ENCODE measurements around the gene HS2ST1. TPM values are rescaled to one million over a fixed set of nuclear protein-coding genes. Genes with fewer than 3 reads are reported as not detected.

The HS2ST1 gene
- total and polyA plus RNA-seq, 10 of the 15 experiments (the other 5 are each of a cell fraction or from before 2014, with no cell fraction given), result 5.4 to 30.8 (median 18.6) TPM

DNA sequence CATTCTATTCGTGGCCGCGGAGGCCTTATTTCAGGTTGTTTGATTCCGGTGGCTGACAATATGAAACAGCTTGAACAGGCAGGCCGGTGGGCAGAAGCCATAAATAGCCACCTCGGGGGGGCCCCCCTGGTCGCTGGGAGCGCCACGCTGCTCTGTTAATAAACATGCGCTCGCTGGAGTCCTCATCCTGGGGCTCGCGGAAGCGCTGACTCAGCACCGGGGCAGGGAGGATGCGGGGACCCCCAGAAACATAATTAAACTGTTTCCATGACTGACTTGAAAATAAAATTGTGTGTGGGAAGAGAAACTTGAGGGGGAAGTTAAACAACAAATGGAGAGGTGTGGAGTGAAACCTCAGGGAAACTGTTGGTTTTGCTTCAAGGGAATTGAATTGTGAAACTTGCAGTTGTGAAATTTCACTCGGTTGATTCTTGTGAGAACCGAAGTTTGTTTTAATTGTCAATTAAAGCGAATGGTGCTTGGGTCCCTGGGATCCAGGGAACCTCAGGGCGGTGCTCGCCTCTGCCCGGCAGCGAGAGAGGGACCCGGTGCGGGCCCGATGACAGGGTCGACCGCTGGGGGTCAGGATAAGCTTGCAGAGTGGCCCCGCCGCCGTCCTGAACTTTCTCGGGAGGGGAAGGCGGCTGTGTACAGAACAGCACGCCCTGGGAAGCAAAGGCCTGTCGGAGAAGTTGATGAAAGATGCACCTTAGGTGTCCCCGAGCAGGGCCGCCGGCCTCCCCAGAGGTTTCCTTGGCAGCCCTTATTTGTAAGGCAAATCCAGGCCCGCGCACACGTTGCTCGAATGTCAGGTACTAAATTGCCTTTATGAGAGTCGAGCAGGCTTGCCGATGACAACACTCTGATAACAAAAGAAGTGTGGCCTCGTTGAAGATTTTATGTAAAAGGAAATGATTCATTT, 237.3 kb downstream of the HS2ST1 start (continued):
- TF ChIP-seq, protein P1, sequence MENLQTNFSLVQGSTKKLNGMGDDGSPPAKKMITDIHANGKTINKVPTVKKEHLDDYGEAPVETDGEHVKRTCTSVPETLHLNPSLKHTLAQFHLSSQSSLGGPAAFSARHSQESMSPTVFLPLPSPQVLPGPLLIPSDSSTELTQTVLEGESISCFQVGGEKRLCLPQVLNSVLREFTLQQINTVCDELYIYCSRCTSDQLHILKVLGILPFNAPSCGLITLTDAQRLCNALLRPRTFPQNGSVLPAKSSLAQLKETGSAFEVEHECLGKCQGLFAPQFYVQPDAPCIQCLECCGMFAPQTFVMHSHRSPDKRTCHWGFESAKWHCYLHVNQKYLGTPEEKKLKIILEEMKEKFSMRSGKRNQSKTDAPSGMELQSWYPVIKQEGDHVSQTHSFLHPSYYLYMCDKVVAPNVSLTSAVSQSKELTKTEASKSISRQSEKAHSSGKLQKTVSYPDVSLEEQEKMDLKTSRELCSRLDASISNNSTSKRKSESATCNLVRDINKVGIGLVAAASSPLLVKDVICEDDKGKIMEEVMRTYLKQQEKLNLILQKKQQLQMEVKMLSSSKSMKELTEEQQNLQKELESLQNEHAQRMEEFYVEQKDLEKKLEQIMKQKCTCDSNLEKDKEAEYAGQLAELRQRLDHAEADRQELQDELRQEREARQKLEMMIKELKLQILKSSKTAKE (IDR thresholded peaks at IDR 0.05; ENCODE audit: low read depth, poor library complexity, severe bottlenecking), result peak; percentile 54
- TF ChIP-seq ZNF24 (IDR thresholded peaks at IDR 0.05), result no peak
- no peak for TF ChIP-seq NFYB (IDR thresholded peaks at IDR 0.05; ENCODE audit: insufficient read depth, low read depth, low read length)
- TF ChIP-seq NBN (IDR thresholded peaks at IDR 0.05), result peak; percentile 81
- TF ChIP-seq, protein P2, sequence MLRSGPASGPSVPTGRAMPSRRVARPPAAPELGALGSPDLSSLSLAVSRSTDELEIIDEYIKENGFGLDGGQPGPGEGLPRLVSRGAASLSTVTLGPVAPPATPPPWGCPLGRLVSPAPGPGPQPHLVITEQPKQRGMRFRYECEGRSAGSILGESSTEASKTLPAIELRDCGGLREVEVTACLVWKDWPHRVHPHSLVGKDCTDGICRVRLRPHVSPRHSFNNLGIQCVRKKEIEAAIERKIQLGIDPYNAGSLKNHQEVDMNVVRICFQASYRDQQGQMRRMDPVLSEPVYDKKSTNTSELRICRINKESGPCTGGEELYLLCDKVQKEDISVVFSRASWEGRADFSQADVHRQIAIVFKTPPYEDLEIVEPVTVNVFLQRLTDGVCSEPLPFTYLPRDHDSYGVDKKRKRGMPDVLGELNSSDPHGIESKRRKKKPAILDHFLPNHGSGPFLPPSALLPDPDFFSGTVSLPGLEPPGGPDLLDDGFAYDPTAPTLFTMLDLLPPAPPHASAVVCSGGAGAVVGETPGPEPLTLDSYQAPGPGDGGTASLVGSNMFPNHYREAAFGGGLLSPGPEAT (IDR thresholded peaks at IDR 0.05; ENCODE audit: low read depth), result peak; percentile 90
- TF ChIP-seq RFX5 (IDR thresholded peaks at IDR 0.05; ENCODE audit: low read depth, low read length), result no peak

- Histone ChIP-seq H3K9me3 (replicated peaks; ENCODE audit: control insufficient read depth, insufficient read depth, low read length) (no peaks in the 10 kb centered on the region), H3K4me2 (ENCODE audit: control insufficient read depth, insufficient read depth) (no peak overlapping the region), H4K20me1 (ENCODE audit: control insufficient read depth, insufficient read depth) (no peaks in the 10 kb centered on the region), H3K27me3 (replicated peaks in 1 of 2; ENCODE audit: control insufficient read depth in 2 of 2, insufficient read depth in 2 of 2, low read length in 1 of 2) (no peaks in the 10 kb centered on the region), H3K4me3 (no peak overlapping the region), H3K36me3 (ENCODE audit: control insufficient read depth in 2 of 2, insufficient read depth in 2 of 2, low read length in 1 of 2) (no peaks in the 10 kb centered on the region), H3K9ac (ENCODE audit: control insufficient read depth, insufficient read depth, low read length) (no peak overlapping the region), H3K79me2 (ENCODE audit: control insufficient read depth, insufficient read depth, low read length) (no peaks in the 10 kb centered on the region), H2AFZ (ENCODE audit: control insufficient read depth, low read depth, low read length) (no peak overlapping the region), H3K27ac (ENCODE audit: control insufficient read depth, insufficient read depth) (no peak overlapping the region), H3K4me1 (ENCODE audit: control insufficient read depth, insufficient read depth, low read length) (peaks cover 17% of the 10 kb centered on the region)
- in situ Hi-C loops (cut with MboI) (no loop called here), intact Hi-C loops (cut with micrococcal nuclease; ENCODE audit: unreplicated experiment) (loop anchor here (5.0 to 10.0 kb wide), 5 partner anchors 138 to 798 kb away; partner anchors contain the start of gene LMO4)
- CTCF ChIA-PET, result interaction anchor here (0.8 to 1.6 kb wide), 4 partner anchors 49 to 140 kb away, joined by 3 to 9 read pairs (median 4); no protein-coding TSS in a partner anchor
- POLR2A ChIA-PET, result interaction anchor here (0.6 to 1.2 kb wide), 4 partner anchors 48 to 1696 kb away, joined by 3 to 6 read pairs (median 3); partner anchors contain the start of gene LMO4
- SMC1A ChIA-PET (ENCODE audit: uncharacterized antibody, unreplicated experiment), result interaction anchor here (1.3 to 4.5 kb wide), 7 partner anchors 18 to 180 kb away, joined by 3 to 25 read pairs (median 4); no protein-coding TSS in a partner anchor
- ATAC-seq (peak; percentile 39), FAIRE-seq (no peak), DNase-seq (ENCODE audit: low read depth, low spot score) (no peak)
- 39% methylated on average over 9 of the region's 9 CpGs for WGBS (ENCODE audit: insufficient coverage, insufficient replicate concordance, low lambda C conversion rate, missing lambda C conversion rate)
- RAD21 ChIA-PET (ENCODE audit: unreplicated experiment), result interaction anchor here (1.0 to 1.7 kb wide), 6 partner anchors 21 to 177 kb away, joined by 3 to 5 read pairs (median 3); no protein-coding TSS in a partner anchor
- no TSS peak for BruUV-seq (replicated peaks)
- TF ChIP-seq ESRRA (IDR thresholded peaks at IDR 0.05; ENCODE audit: low read length) (no peak), ZNF384 (IDR thresholded peaks at IDR 0.05; ENCODE audit: borderline replicate concordance, low read depth, low read length) (no peak), DPF2 (IDR thresholded peaks at IDR 0.05) (peak; percentile 29; the same call in 1 of the 2 replicates), CBX3 (IDR thresholded peaks at IDR 0.05; ENCODE audit: borderline replicate concordance, low read depth) (no peak), SMAD5 (IDR thresholded peaks at IDR 0.05; ENCODE audit: low read depth) (no peak), MTA2 (IDR thresholded peaks at IDR 0.05; ENCODE audit: low read depth) (peak; percentile 59; the same call in 1 of the 2 replicates), EP300 (IDR thresholded peaks at IDR 0.05; ENCODE audit: borderline replicate concordance in 1 of 2, control insufficient read depth in 1 of 2, low read depth in 2 of 2, low read length in 2 of 2) (peak; percentile 30 to 57; a peak in 2 of 4 replicates), BACH1 (IDR thresholded peaks at IDR 0.05; ENCODE audit: borderline replicate concordance) (no peak), NBN (IDR thresholded peaks at IDR 0.05) (0 out of 2 replicates have a peak, but pooled peaks have one; percentile 23)
- TF ChIP-seq, protein P3, sequence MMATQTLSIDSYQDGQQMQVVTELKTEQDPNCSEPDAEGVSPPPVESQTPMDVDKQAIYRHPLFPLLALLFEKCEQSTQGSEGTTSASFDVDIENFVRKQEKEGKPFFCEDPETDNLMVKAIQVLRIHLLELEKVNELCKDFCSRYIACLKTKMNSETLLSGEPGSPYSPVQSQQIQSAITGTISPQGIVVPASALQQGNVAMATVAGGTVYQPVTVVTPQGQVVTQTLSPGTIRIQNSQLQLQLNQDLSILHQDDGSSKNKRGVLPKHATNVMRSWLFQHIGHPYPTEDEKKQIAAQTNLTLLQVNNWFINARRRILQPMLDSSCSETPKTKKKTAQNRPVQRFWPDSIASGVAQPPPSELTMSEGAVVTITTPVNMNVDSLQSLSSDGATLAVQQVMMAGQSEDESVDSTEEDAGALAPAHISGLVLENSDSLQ (IDR thresholded peaks at IDR 0.05), result peak; percentile 32; the same call in 1 of the 2 replicates
Observed at GRCh38 chr1:87154384-87154783, 239.9 kb downstream of the HS2ST1 start.
